Endodermal cell (in vitro differentiated cells): ENCODE results near the gene DUOXA2. TPM values are rescaled to one million over a fixed set of nuclear protein-coding genes. Genes with fewer than 3 reads are reported as not detected.

Experiments
- DNase-seq: peaks from one replicate; pipeline ENCODE4 v3.0.0-alpha.2; 2017
- H3K27ac ChIP-seq: 2 replicates; pipeline ENCODE4 v1.5.1; 2013; ENCODE audit warnings: mild to moderate bottlenecking, low read depth, low read length, moderate library complexity
- H3K27me3 ChIP-seq: 2 replicates; pipeline ENCODE4 v1.6.1; 2013; ENCODE audit warnings: mild to moderate bottlenecking, low read length, moderate library complexity; ENCODE audit not compliant: insufficient read depth, control insufficient read depth, poor library complexity, severe bottlenecking
- H3K36me3 ChIP-seq: 2 replicates; pipeline ENCODE4 v1.7.0; 2013; ENCODE audit warnings: mild to moderate bottlenecking, low read length, moderate library complexity; ENCODE audit not compliant: control insufficient read depth, insufficient read depth
- H3K4me1 ChIP-seq: one replicate; pipeline ENCODE4 v1.7.0; 2013; ENCODE audit warnings: low read length; ENCODE audit not compliant: control insufficient read depth, insufficient read depth
- H3K4me3 ChIP-seq: 2 replicates; pipeline ENCODE4 v1.5.1; 2013; ENCODE audit warnings: mild to moderate bottlenecking, low read length, moderate library complexity
- H3K9ac ChIP-seq: 2 replicates; pipeline ENCODE4 v1.6.1; 2013; ENCODE audit warnings: mild to moderate bottlenecking, low read length, moderate library complexity; ENCODE audit not compliant: poor library complexity, severe bottlenecking; ENCODE audit errors: extremely low read depth
- H3K9me3 ChIP-seq: 2 replicates; pipeline ENCODE4 v1.6.1; 2013; ENCODE audit warnings: mild to moderate bottlenecking, low read length, moderate library complexity; ENCODE audit not compliant: control insufficient read depth
- H3K27ac Mint-ChIP-seq: 2 replicates; pipeline ENCODE4 v1.8.0; 2020; ENCODE audit warnings: mixed read lengths
- H3K27me3 Mint-ChIP-seq: 2 replicates; pipeline ENCODE4 v1.8.0; 2021; ENCODE audit warnings: mild to moderate bottlenecking, mixed read lengths; ENCODE audit not compliant: insufficient read depth
- H3K36me3 Mint-ChIP-seq: 2 replicates; pipeline ENCODE4 v1.8.0; 2020; ENCODE audit warnings: low read depth, mixed read lengths
- H3K4me1 Mint-ChIP-seq: 2 replicates; pipeline ENCODE4 v1.8.0; 2020; ENCODE audit warnings: mixed read lengths
- H3K4me3 Mint-ChIP-seq: 2 replicates; pipeline ENCODE4 v1.8.0; 2020; ENCODE audit warnings: mild to moderate bottlenecking, moderate library complexity, mixed read lengths
- H3K9me3 Mint-ChIP-seq: 2 replicates; pipeline ENCODE4 v1.8.0; 2020; ENCODE audit warnings: mild to moderate bottlenecking, mixed read lengths
- WGBS, 2 experiments: methylation state at CpG; one replicate each; pipeline versions ENCODE4 v1.1.5 to v1.1.7; 2013; ENCODE audit warnings: missing lambda C conversion rate in 2 of 2, mixed read lengths in 1 of 2; ENCODE audit not compliant: insufficient coverage in 1 of 2, insufficient read length in 1 of 2; 5-methylcytosine and 5-hydroxymethylcytosine counted together
- total RNA-seq, 2 donors: library from RNA; stranded (reverse); fragmentation: NEBNext Ultra II Directional in 1 of 2; extraction: Animal tissue kit (Norgen Biotek cat#: 25700) in 1 of 2; gene quantifications; 2 replicates in 1 of 2; 3 replicates in 1 of 2; pipeline ENCODE4 v1.2.1, GENCODE V29; 2021
- TF ChIP-seq, protein P1 (sequence below): fragments of 200-600 bp; sonication (generic); conservative IDR thresholded peaks from 2 replicates; pipeline ENCODE4 v1.5.0; 2021; ENCODE audit warnings: antibody characterized with exemption, mild to moderate bottlenecking

The DUOXA2 gene
- total RNA-seq, 2 donors from 2014 or later: not detected

DNA sequence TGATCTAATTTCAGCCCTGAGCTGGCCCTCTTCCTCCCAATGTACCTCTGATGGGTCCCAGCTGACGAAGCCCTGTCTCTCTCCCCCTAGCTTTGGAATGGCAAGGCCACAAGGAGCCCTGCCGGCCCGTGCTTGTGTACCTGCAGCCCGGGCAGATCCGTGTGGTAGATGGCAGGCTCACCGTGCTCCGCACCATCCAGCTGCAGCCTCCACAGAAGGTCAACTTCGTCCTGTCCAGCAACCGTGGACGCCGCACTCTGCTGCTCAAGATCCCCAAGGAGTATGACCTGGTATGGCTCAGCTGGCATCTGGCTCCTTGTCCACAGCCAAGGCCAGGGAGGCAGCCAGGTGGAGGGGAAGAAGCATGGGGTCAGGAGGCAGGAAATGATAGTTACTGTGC is 29.8 kb downstream of the DUOXA2 start:
- Mint-ChIP-seq H3K4me1 (peaks cover 4% of the 10 kb centered on the region), H3K27ac (no peak overlapping the region), H3K9me3 (no peaks in the 10 kb centered on the region), H3K36me3 (no peaks in the 10 kb centered on the region), H3K27me3 (peaks cover 26% of the 10 kb centered on the region), H3K4me3 (no peak overlapping the region)
- H3K9me3 ChIP-seq: no peaks in the 10 kb centered on the region
- no peaks in the 10 kb centered on the region for H3K27me3 ChIP-seq
- H3K27ac ChIP-seq: no peak overlapping the region
- TF ChIP-seq, protein P1, sequence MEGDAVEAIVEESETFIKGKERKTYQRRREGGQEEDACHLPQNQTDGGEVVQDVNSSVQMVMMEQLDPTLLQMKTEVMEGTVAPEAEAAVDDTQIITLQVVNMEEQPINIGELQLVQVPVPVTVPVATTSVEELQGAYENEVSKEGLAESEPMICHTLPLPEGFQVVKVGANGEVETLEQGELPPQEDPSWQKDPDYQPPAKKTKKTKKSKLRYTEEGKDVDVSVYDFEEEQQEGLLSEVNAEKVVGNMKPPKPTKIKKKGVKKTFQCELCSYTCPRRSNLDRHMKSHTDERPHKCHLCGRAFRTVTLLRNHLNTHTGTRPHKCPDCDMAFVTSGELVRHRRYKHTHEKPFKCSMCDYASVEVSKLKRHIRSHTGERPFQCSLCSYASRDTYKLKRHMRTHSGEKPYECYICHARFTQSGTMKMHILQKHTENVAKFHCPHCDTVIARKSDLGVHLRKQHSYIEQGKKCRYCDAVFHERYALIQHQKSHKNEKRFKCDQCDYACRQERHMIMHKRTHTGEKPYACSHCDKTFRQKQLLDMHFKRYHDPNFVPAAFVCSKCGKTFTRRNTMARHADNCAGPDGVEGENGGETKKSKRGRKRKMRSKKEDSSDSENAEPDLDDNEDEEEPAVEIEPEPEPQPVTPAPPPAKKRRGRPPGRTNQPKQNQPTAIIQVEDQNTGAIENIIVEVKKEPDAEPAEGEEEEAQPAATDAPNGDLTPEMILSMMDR: no peak
- H3K4me1 ChIP-seq: no peaks in the 10 kb centered on the region
- 93 to 94% methylated on average over 6 to 11 of the region's 11 CpGs for WGBS, 2 experiments
- no peak overlapping the region for H3K9ac ChIP-seq
- H3K4me3 ChIP-seq: no peak overlapping the region
- no peak for DNase-seq
- H3K36me3 ChIP-seq: no peaks in the 10 kb centered on the region

DNA sequence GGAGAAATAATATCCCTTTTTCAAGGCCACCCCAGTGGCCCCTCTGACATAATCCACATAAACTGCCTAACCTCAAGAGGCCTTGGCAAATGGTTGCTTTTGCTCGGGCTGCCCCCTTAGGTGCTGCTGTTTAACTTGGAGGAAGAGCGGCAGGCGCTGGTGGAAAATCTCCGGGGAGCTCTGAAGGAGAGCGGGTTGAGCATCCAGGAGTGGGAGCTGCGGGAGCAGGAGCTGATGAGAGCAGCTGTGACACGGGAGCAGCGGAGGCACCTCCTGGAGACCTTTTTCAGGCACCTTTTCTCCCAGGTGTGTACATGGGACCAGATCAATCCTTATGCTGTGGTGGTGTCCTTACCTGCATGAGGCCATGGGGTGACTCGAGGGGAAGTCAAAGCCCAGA is 30.6 kb downstream of the DUOXA2 start:
- no peak overlapping the region for H3K27ac Mint-ChIP-seq
- no peak overlapping the region for H3K4me3 ChIP-seq
- H3K9me3 Mint-ChIP-seq: no peaks in the 10 kb centered on the region
- H3K9ac ChIP-seq: no peak overlapping the region
- peaks cover 24% of the 10 kb centered on the region for H3K27me3 Mint-ChIP-seq
- no peak overlapping the region for H3K27ac ChIP-seq
- H3K4me3 Mint-ChIP-seq: no peak overlapping the region
- H3K9me3 ChIP-seq: no peaks in the 10 kb centered on the region
- peaks cover 7% of the 10 kb centered on the region for H3K4me1 Mint-ChIP-seq
- H3K36me3 ChIP-seq: no peaks in the 10 kb centered on the region
- WGBS, 2 experiments: 88 to 94% methylated on average over 8 to 9 of the region's 9 CpGs
- H3K36me3 Mint-ChIP-seq: no peaks in the 10 kb centered on the region
- DNase-seq: no peak
- TF ChIP-seq, protein P1: no peak
- no peaks in the 10 kb centered on the region for H3K27me3 ChIP-seq
- peaks cover 2% of the 10 kb centered on the region for H3K4me1 ChIP-seq

DNA sequence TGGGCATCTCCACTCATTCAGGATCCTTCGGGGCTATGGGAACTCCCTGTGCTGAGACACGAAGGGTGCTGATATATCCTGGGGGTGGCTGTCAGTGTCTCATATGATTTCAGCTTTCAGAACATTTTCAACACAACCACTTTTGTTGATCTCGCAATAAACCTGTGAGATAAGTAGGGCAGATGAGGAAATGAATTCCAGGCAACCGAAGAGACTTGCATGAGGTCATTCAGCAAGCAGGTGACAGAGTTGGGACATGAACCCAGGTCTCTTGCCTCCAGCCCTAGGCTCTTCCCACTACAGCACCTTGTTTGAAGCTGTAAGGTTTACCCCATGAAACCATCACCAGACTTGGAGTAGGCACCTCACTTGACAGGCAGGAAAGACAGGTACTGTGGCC is 32.3 kb downstream of the DUOXA2 start:
- TF ChIP-seq, protein P1: no peak
- H3K27me3 ChIP-seq: no peaks in the 10 kb centered on the region
- H3K36me3 ChIP-seq: no peaks in the 10 kb centered on the region
- H3K27me3 Mint-ChIP-seq: peaks cover 27% of the 10 kb centered on the region
- no peak overlapping the region for H3K4me3 Mint-ChIP-seq
- no peak overlapping the region for H3K27ac ChIP-seq
- DNase-seq: no peak
- peaks cover 7% of the 10 kb centered on the region for H3K4me1 Mint-ChIP-seq
- H3K9ac ChIP-seq: no peak overlapping the region
- peaks cover 2% of the 10 kb centered on the region for H3K4me1 ChIP-seq
- no peak overlapping the region for H3K27ac Mint-ChIP-seq
- 92 to 98% methylated on average over 4 of the region's 4 CpGs for WGBS, 2 experiments
- no peak overlapping the region for H3K4me3 ChIP-seq
- no peaks in the 10 kb centered on the region for H3K36me3 Mint-ChIP-seq
- H3K9me3 Mint-ChIP-seq: no peaks in the 10 kb centered on the region
- no peaks in the 10 kb centered on the region for H3K9me3 ChIP-seq
